PC-3 (cell line): ENCODE measurements around the gene SIGMAR1. TPM values are rescaled to one million over a fixed set of nuclear protein-coding genes. Genes with fewer than 3 reads are reported as not detected.

Experiments
- ATAC-seq: fragments of 200-7000 bp; cut with Tn5 transposase; 2 replicates; pipeline ENCODE4 v1.9.1; 2020; ENCODE audit warnings: mild to moderate bottlenecking, moderate library complexity
- BruUV-seq: library from RNA; stranded (reverse); fragments of 400-500 nt; replicated peaks from 2 replicates; lab custom pipeline; 2021; lab: Mats Ljungman, UMichigan
- CTCF ChIA-PET: fragments of 300-600 bp; sonication (Branson Sonifier 250); formaldehyde crosslinking; loops from one replicate; lab custom pipeline; 2022; ENCODE audit warnings: antibody characterized with exemption; lab: Charles Lee
- POLR2A ChIA-PET: fragments of 300-600 bp; sonication (Branson Sonifier 250); formaldehyde crosslinking; loops from one replicate; lab custom pipeline; 2022; ENCODE audit warnings: antibody characterized with exemption; ENCODE audit not compliant: unreplicated experiment; lab: Charles Lee
- DNase-seq: peaks from one replicate; pipeline ENCODE4 v3.0.0-alpha.2; 2015
- H2AFZ ChIP-seq: fragments of 300-600 bp; sonication (generic); 2 replicates; pipeline ENCODE4 v1.6.0; 2016; ENCODE audit warnings: antibody characterized with exemption, low read length
- H3F3A ChIP-seq: fragments of 300-600 bp; sonication (generic); one replicate; pipeline ENCODE4 v1.6.0; 2017; ENCODE audit warnings: antibody characterized with exemption, low read length, control low read depth, mild to moderate bottlenecking; ENCODE audit not compliant: unreplicated experiment
- H3K27ac ChIP-seq: fragments of 300-600 bp; sonication (generic); 2 replicates; pipeline ENCODE4 v1.5.1; 2016; ENCODE audit warnings: mild to moderate bottlenecking, low read length
- H3K27me3 ChIP-seq: fragments of 300-600 bp; sonication (generic); 2 replicates; pipeline ENCODE4 v1.6.1; 2016; ENCODE audit warnings: low read length, mixed read lengths
- H3K36me3 ChIP-seq: fragments of 300-600 bp; sonication (generic); 2 replicates; pipeline ENCODE4 v1.6.1; 2016; ENCODE audit warnings: low read depth, mixed run types, low read length, mixed read lengths
- H3K4me1 ChIP-seq: fragments of 300-600 bp; sonication (generic); 2 replicates; pipeline ENCODE4 v1.5.1; 2016; ENCODE audit warnings: low read length; ENCODE audit not compliant: insufficient read depth
- H3K4me2 ChIP-seq: fragments of 300-600 bp; sonication (generic); 2 replicates; pipeline ENCODE4 v1.6.0; 2016; ENCODE audit warnings: low read length
- H3K4me3 ChIP-seq: fragments of 300-600 bp; sonication (generic); 2 replicates; pipeline ENCODE4 v1.5.1; 2016; ENCODE audit warnings: mild to moderate bottlenecking, low read length, mixed read lengths
- H3K79me2 ChIP-seq: fragments of 300-600 bp; sonication (generic); 2 replicates; pipeline ENCODE4 v1.6.1; 2017; ENCODE audit warnings: low read length, mixed read lengths
- H3K9ac ChIP-seq: fragments of 300-600 bp; sonication (generic); 2 replicates; pipeline ENCODE4 v1.6.0; 2016; ENCODE audit warnings: mild to moderate bottlenecking, low read length
- H3K9me2 ChIP-seq: fragments of 300-600 bp; sonication (generic); replicated peaks from 2 replicates; pipeline ENCODE4 v1.6.1; 2016; ENCODE audit warnings: mixed run types, low read length, mixed read lengths
- H3K9me3 ChIP-seq: fragments of 300-600 bp; sonication (generic); 2 replicates; pipeline ENCODE4 v1.6.1; 2016; ENCODE audit warnings: low read length, mixed read lengths
- H4K20me1 ChIP-seq: fragments of 300-600 bp; sonication (generic); 2 replicates; pipeline ENCODE4 v1.6.1; 2016; ENCODE audit warnings: low read length, mixed read lengths
- CTCF ChIP-seq: fragments of 300-600 bp; sonication (generic); conservative IDR thresholded peaks from 2 replicates; pipeline ENCODE4 v1.5.1; 2017; ENCODE audit warnings: antibody characterized with exemption, low read depth, mild to moderate bottlenecking, low read length
- EZH2 ChIP-seq: fragments of 300-600 bp; sonication (generic); IDR thresholded peaks from one replicate; pipeline ENCODE4 v1.6.1; 2017; ENCODE audit warnings: antibody characterized with exemption, mild to moderate bottlenecking, low read length; ENCODE audit not compliant: unreplicated experiment
- EZH2phosphoT487 ChIP-seq: fragments of 300-600 bp; sonication (generic); IDR thresholded peaks from 2 replicates; pipeline ENCODE4 v1.6.1; 2018; ENCODE audit warnings: mild to moderate bottlenecking, antibody characterized with exemption, low read length, borderline replicate concordance
- intact Hi-C: fragments of 100-400 bp; cut with micrococcal nuclease; formaldehyde crosslinking; loops from 2 replicates; pipeline ENCODE4 v1.9.0; 2023
- total RNA-seq: library from RNA; depleted of rRNA; stranded (reverse); fragments of >200 nt; gene quantifications from 2 replicates; pipeline ENCODE4 v1.2.3, GENCODE V29; 2014

Gene SIGMAR1
- total RNA-seq, 1 experiment from 2014 or later: 96.7 TPM

DNA sequence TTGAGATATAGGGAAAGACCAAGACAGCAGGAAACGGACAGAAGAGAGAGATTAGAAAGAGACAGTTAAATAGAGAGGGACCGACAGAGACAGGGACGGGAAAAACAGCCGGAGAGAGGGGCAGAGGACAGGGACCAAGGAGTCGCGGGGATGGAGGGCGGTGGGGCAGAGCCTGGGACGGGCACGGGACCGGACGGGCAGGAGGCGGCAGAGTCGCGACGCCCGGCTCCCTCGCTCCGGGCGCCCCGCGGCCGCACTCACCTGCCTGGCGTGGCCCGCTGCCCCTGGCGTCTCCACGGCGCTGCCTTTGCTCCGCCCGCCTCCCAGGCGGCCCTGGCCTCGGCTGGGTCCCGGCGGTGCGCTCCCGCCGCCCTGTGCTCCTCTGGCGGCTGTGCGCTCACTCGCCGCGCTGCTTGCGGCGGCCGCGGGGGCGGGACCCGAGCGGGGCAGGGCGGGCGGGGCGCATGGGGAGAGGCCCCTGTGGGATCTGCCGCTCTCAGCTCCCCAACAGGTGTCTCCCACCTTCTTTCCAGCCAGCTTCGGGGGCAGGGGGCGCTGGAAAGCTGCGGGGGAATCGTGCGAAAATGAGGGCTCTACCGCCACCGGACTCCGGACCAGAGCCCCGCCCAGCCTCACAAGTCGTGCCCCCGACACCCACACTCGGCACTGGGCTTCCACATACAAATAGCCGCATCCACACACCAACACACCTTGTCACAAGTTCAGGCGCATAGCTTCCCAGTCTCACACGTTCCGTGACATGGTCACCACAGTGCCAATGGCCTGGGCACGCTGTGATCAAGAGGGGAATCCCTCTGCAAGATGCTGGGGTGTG lies 8.7 kb downstream of the SIGMAR1 start, which contains the start of gene ARID3C:
ARID3C (minus strand) TSS at position 411 of the 835 bp plus-strand sequence. CDS start 1,052 bp downstream, outside the sequence.
- Histone ChIP-seq H3K4me1 (no peaks in the 10 kb centered on the region; the same call in 1 of the 2 replicates), H3K79me2 (no peaks in the 10 kb centered on the region), H3F3A (no peaks in the 10 kb centered on the region), H4K20me1 (no peaks in the 10 kb centered on the region), H3K27ac (no peak within 1 kb of the TSS), H3K27me3 (peaks cover 14% of the 10 kb centered on the region), H3K9me3 (no peaks in the 10 kb centered on the region), H3K9ac (no peak within 1 kb of the TSS), H3K36me3 (no peaks in the 10 kb centered on the region), H3K4me3 (peak within 1 kb of the TSS; percentile 56), H3K4me2 (peak within 1 kb of the TSS; percentile 81), H2AFZ (peak within 1 kb of the TSS; percentile 61), H3K9me2 (no peaks in the 10 kb centered on the region)
- ATAC-seq (peak; percentile 79), DNase-seq (peak; percentile 28)
- intact Hi-C loops: no loop called here
- no TSS peak for BruUV-seq
- ChIA-PET POLR2A (interaction anchor here (0.7 kb wide), 1 partner anchor 9 kb away, joined by 5 read pairs; no protein-coding TSS in a partner anchor), CTCF (interaction anchor here (1.2 kb wide), 1 partner anchor 16 kb away, joined by 4 read pairs; no protein-coding TSS in a partner anchor)
- TF ChIP-seq CTCF: no peak
- no peak for TF ChIP-seq EZH2phosphoT487
- no peak for TF ChIP-seq EZH2

- no peak overlapping the region for H3K27ac ChIP-seq
- DNase-seq (no peak), ATAC-seq (no peak)
- peaks cover 14% of the 10 kb centered on the region for H3K27me3 ChIP-seq
- H3F3A ChIP-seq: no peaks in the 10 kb centered on the region
- H3K4me2 ChIP-seq: peak overlapping the region; percentile 81
- ChIA-PET CTCF (no interaction called here), POLR2A (interaction anchor here (0.7 kb wide), 1 partner anchor 10 kb away, joined by 5 read pairs; no protein-coding TSS in a partner anchor)
- H3K9me3 ChIP-seq: no peaks in the 10 kb centered on the region
- no peaks in the 10 kb centered on the region for H3K79me2 ChIP-seq
- H4K20me1 ChIP-seq: no peaks in the 10 kb centered on the region
- H3K4me1 ChIP-seq: no peaks in the 10 kb centered on the region; the same call in 1 of the 2 replicates
- no TSS peak for BruUV-seq
- H3K4me3 ChIP-seq: peak overlapping the region; percentile 56
- H3K9me2 ChIP-seq: no peaks in the 10 kb centered on the region
- intact Hi-C loops: no loop called here
- H3K9ac ChIP-seq: no peak overlapping the region
- TF ChIP-seq EZH2phosphoT487: no peak
- no peak for TF ChIP-seq EZH2
- TF ChIP-seq CTCF: no peak
- H2AFZ ChIP-seq: peak overlapping the region; percentile 61
- H3K36me3 ChIP-seq: no peaks in the 10 kb centered on the region
Measured at GRCh38 chr9:34627716-34628655, 9.6 kb downstream of the SIGMAR1 start.
